Stimulated activated CD4-positive, alpha-beta T cell treated with anti-CD3 and anti-CD28 coated beads, Interleukin-2, amount 100 ng/mL, for 4 hours (primary cell): Measurements from ENCODE around the gene NEK4.
"Not testable (repeated sequence)": the region's sequence is repeated elsewhere in the genome, so short reads cannot be mapped to it uniquely, and the experiment has no call there.

Experiments
- DNase-seq: peaks from one replicate; pipeline ENCODE4 v3.0.0-alpha.2; 2020; ENCODE audit warnings: low read depth

The NEK4 gene

DNA sequence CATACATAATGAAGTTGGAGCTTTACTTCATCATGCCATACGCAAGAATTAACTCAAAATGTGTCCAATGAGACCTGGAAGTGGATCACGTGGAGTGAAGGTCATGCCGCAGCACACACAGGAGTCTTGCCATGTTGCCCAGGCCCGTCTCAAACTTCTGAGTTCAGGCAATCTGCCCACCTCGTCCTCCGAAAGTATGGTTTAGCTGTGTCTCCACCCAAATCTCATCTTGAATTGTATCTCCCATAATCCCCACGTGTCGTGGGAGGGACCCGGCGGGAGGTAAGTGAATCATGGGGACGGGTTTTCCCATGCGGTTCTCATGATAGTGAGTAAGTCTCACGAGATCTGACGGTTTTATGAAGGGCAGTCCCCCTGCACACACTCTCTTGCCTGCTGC is 39.1 kb downstream of the NEK4 start:
- DNase-seq = no peak

GRCh38 chr3:52730681-52731080 is 40.1 kb downstream of the NEK4 start:
- no peak for DNase-seq

GRCh38 chr3:52728753-52729152 is 42.0 kb downstream of the NEK4 start:
- not testable (repeated sequence) for DNase-seq

DNA sequence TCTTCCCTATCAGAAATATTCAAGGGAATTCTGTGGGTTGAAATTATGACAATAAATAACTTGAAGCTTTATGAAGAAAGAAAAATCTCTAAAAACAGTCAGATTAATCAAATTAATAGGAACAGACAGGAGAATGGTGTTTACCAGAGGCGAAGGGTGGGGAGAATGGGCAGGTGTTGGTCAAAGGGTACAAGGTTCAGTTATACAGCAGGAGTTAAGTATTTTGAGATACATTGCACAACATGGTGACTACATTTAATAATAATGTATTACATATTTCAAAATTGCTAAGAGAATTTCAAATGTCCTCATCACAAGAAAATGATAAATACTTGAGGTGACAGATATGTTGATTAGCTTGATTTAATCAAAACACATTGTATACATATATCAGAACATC is 46.2 kb downstream of the NEK4 start:
- no peak for DNase-seq

- no peak for DNase-seq
These were observed 46.8 kb downstream of the NEK4 start for GRCh38 chr3:52723935-52724334.

DNA sequence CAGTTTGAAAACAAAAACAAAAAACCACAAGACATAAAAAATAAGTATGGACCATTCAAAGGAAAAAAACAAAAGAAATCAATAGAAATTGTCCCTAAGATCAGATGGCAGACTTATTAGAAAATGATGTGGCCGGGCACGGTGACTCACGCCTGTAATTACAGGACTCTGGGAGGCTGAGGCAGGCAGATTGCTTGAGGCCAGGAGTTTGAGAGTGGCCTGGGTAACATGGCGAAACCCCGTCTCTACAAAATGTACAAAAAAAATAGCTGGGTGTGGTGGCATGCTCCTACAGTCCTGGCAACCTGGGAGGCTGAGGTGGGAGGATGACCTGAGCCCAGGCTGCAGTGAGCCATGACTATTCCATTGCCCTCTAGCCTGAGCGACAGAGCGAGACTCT is 48.2 kb downstream of the NEK4 start:
- DNase-seq = no peak

DNA sequence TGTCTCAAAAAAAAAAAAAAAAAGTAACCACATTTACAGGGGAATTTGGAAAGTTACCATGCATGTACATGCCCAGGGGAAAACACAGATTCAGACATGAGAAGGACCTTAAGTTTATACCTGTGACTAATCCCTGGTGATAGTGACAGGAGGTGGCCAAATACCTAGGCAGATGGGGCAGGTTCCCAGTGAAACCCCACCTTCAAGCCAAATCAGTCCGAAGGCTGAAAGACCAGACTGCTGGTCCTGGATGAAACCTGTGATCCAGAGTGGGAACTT is 49.1 kb downstream of the NEK4 start:
- DNase-seq = no peak

- no peak for DNase-seq
These were observed 49.6 kb downstream of the NEK4 start for GRCh38 chr3:52721002-52721729.

- DNase-seq = no peak
These were observed 51.1 kb downstream of the NEK4 start for GRCh38 chr3:52719618-52720017.

DNA sequence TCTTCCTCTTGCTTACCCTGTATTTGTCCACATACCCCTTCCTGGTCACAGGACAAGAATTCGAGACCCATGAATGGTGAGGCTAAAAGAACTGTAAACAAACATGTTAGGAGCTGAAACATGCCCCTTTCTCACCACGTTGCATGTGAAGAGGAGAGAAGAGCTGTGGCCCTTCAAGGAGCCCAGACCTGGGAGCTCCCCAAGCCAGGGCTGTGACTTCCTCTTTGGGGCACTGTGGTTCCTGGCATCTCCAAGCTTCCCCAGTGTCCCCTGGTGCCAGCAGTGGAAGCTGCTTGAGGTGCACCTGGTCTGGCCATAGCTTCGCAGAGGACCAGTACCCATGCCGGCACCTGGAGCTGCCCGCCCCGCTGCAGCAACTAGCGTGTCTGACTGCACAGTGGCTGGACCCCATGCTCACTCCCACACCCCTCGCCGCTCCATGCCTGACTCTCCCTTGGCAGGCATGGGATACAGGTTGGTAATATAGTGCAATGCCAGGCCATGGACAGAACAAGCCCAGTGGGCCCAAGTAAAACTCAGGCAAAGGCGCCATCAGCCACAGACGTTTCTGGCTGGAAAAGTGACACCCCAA is 54.9 kb downstream of the NEK4 start:
- DNase-seq = no peak

- DNase-seq = no peak
These were observed 56.1 kb downstream of the NEK4 start for GRCh38 chr3:52714335-52715302.

GRCh38 chr3:52712291-52713212 is 58.2 kb downstream of the NEK4 start:
- DNase-seq = no peak

DNA sequence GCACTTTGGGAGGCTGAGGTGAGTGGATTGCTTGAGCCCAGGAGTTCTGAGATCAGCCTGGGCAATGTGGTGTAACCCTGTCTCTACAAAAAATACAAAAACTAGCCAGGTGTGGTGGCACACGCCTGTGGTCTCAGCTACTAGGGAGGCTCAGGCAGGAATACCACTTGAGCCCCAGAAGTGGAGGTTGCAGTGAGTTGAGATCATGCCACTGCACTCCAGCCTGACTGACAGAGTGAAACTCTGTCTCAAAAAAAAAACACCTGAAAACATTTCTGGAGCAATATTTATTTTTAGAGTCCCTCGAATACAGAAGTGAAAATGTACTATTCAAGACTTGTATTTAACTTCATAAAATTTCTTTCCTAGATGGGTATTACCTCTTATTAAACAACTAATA is 60.2 kb downstream of the NEK4 start:
- no peak for DNase-seq

DNA sequence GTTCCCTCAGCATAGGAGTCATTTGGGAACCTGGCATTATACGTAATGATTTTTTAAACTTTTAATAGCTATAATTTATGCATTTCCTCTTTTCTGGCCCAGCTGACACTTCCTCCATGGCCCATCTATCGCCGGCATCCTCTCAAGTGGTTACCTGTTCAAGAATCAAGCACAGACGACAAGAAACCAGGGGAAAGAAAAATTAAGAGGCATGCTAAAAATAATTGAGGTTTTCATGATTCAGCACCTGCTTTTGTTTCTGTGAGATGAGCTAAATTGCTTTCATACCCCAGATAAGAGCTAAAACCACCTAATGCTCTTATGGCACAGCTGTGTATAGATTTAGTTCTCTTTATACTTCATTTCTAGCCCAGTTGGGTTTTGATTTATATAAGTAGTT is 63.2 kb downstream of the NEK4 start:
- no peak for DNase-seq

GRCh38 chr3:52705688-52706686 is 64.8 kb downstream of the NEK4 start, which contains the start of the genes GLT8D1 and SPCS1:
Gene GLT8D1 (minus strand): TSS chr3:52705791. CDS start chr3:52700460, 5,331 bp downstream.
Gene SPCS1 (plus strand): TSS chr3:52706106. CDS start chr3:52706247, 141 bp downstream.
- DNase-seq = peak; percentile 78

DNA sequence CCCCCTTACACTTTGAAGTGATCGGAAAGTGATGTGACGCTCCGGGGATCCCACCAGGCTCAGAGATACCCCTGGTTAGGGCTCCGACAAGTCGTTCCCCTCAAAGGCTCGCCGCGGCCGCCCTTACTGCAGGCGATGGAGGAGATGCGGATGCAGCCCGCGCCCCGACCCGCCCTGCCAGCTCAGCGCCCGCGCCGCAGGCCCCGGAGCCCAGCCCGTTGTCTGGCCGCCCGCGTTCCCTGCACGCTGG is 65.4 kb downstream of the NEK4 start:
- DNase-seq = no peak

DNA sequence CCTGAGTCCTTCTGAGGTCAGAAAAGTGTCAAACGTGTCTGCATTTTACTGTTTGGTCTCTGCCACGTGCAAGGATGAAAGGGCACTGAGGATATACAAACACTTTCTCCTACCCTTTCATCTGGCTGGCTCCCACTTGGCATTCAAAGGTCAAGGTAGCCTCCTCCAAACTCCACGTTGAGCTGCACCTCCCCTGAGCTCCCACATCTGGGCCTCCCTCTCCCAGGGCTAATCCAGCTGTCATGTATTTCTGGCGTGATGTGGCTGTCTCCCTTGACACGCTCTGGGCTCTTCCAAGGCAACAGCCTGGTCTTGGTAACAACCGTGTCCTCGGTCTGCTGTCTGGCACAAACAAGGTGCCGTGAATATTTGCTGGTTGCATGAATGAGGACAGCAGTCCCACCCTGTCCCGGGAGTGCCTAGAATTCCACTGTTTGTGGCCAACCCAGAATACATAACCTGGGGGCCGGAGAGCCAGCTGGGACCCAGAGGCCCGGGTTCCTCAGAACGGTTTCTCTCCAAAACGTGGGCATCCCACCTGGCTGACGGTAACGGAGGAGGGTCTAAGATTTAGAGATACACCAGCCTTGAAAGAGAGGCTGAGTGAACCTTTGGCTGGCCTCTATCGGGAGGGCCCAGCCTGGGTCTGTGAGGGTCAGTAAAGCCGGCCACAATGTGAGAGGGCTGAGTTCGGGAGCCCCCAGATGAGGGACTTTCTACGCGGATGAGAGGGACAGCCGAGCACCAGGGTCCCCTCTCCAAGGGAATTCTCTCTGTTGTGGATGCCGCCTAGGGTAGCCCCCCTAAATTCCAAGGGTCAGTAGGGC is 65.9 kb downstream of the NEK4 start:
- no peak for DNase-seq

DNA sequence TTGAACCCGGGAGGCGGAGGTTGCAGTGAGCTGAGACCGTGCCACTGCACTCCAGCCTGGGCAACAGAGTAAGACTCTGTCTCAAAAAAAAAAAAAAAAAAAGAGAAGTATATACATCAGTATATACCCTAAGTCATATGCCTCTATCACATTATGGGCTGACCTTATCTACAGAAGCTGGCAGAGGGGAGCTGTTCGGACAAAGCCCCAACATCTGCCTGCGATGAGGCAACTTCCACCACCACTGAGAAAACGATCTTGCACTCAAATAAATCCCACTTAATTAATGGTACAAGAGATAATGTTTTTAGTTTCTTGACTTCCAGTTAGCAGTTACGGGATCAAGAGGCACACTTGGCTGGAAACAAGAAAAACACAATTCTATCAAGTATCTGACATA is 67.4 kb downstream of the NEK4 start:
- DNase-seq = no peak

- DNase-seq = no peak
These were observed 73.1 kb downstream of the NEK4 start for GRCh38 chr3:52697632-52697965.
